ENCODE results near the gene DCAF6. TPM values are rescaled to one million over a fixed set of nuclear protein-coding genes. Genes with fewer than 3 reads are reported as not detected.

Gene DCAF6
- total RNA-seq, 1 donor from 2014 or later: 9.8 TPM

GRCh38 chr1:168005529-168005928, 69.0 kb downstream of the DCAF6 start:
- H3K36me3 ChIP-seq: peaks cover 7 to 29% of the 10 kb centered on the region in 2 donors
- H3K9me3 ChIP-seq: no peaks in the 10 kb centered on the region
- H3K27me3 ChIP-seq: no peaks in the 10 kb centered on the region
- no peak for TF ChIP-seq CTCF (IDR thresholded peaks at IDR 0.05)
- no peaks in the 10 kb centered on the region for H3K4me1 ChIP-seq
- intact Hi-C loops (cut with DNase I): no loop called here
- H3K27ac ChIP-seq: no peak overlapping the region
- no peak overlapping the region for H3K4me3 ChIP-seq
- DNase-seq (ENCODE audit: low spot score in 2 of 2): no peak

DNA sequence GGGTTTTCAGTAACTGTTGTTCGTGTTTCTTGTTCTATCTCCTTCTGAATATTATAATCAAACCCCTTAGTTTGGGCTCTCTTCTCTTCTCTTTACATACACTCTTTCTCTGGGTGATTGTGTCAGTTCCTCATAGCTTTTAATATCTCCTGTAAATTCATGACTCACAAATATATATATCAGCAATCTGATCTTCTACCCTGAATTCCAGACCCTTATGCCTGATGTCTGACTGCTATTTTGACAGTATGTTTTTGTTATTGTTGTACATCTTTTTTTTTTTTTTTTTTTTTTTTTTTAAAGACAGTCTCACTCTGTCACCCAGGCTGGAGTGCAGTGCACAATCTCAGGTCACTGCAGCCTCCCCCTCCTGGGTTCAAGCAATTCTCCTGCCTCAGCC, 71.2 kb downstream of the DCAF6 start:
- peaks cover 7 to 29% of the 10 kb centered on the region in 2 donors for H3K36me3 ChIP-seq
- no peaks in the 10 kb centered on the region for H3K27me3 ChIP-seq
- H3K4me3 ChIP-seq: no peak overlapping the region
- no peak for DNase-seq (ENCODE audit: low spot score in 2 of 2)
- H3K9me3 ChIP-seq: no peaks in the 10 kb centered on the region
- intact Hi-C loops (cut with DNase I): no loop called here
- H3K27ac ChIP-seq: no peak overlapping the region
- no peak for TF ChIP-seq CTCF (IDR thresholded peaks at IDR 0.05)
- H3K4me1 ChIP-seq: no peaks in the 10 kb centered on the region

GRCh38 chr1:168008595-168008994, 72.1 kb downstream of the DCAF6 start:
- no peak overlapping the region for H3K4me3 ChIP-seq
- no peaks in the 10 kb centered on the region for H3K4me1 ChIP-seq
- TF ChIP-seq CTCF (IDR thresholded peaks at IDR 0.05): no peak
- intact Hi-C loops (cut with DNase I): no loop called here
- no peaks in the 10 kb centered on the region for H3K9me3 ChIP-seq
- DNase-seq (ENCODE audit: low spot score in 2 of 2): no peak
- H3K36me3 ChIP-seq: peaks cover 0 to 30% of the 10 kb centered on the region in 2 donors
- no peaks in the 10 kb centered on the region for H3K27me3 ChIP-seq
- no peak overlapping the region for H3K27ac ChIP-seq

DNA sequence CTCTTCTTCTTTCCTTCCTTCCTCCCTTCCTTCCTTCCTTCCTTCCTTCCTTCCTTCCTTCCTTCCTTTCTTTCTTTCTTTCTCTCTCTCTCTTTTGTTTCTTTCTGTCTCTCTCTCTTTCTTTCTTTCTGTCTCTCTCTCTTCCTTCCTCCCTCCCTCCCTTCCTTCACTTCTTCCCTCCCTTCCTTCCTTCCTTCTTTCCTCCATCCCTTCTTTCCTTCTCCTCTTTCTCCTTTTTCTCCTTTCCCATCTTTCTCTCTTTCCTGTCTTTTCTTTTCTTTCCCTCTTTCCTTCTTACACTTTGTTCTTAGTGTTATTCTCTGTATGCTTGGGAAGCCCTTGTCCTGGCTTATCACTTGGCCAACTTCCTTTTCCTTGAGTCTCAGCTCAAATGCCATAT, 72.8 kb downstream of the DCAF6 start:
- intact Hi-C loops (cut with DNase I): no loop called here
- TF ChIP-seq CTCF (IDR thresholded peaks at IDR 0.05): no peak
- Histone ChIP-seq H3K4me1 (no peaks in the 10 kb centered on the region), H3K27ac (no peak overlapping the region), H3K36me3 (peaks cover 3 to 30% of the 10 kb centered on the region in 2 donors), H3K27me3 (no peaks in the 10 kb centered on the region), H3K9me3 (no peaks in the 10 kb centered on the region), H3K4me3 (no peak overlapping the region)
- no peak for DNase-seq (ENCODE audit: low spot score in 2 of 2)

GRCh38 chr1:168019407-168019806, 82.9 kb downstream of the DCAF6 start:
- Histone ChIP-seq H3K27ac (no peak overlapping the region), H3K4me1 (no peaks in the 10 kb centered on the region), H3K36me3 (peaks cover 15 to 30% of the 10 kb centered on the region in 2 donors), H3K27me3 (no peaks in the 10 kb centered on the region), H3K9me3 (no peaks in the 10 kb centered on the region), H3K4me3 (no peak overlapping the region)
- TF ChIP-seq CTCF (IDR thresholded peaks at IDR 0.05): no peak
- intact Hi-C loops (cut with DNase I): no loop called here
- no peak for DNase-seq (ENCODE audit: low spot score in 2 of 2)

GRCh38 chr1:168031198-168031597, 94.7 kb downstream of the DCAF6 start:
- intact Hi-C loops (cut with DNase I): no loop called here
- Histone ChIP-seq H3K27me3 (no peaks in the 10 kb centered on the region), H3K27ac (no peak overlapping the region), H3K4me3 (no peak overlapping the region), H3K36me3 (peaks cover 3 to 4% of the 10 kb centered on the region in 2 donors), H3K4me1 (no peaks in the 10 kb centered on the region), H3K9me3 (no peaks in the 10 kb centered on the region)
- no peak for TF ChIP-seq CTCF (IDR thresholded peaks at IDR 0.05)
- DNase-seq (ENCODE audit: low spot score in 2 of 2): no peak
